AG10803 (cell line): ENCODE measurements around the gene MICU1.

ENCODE experiments used
- DNase-seq: peaks from one replicate; pipeline ENCODE4 v3.0.0; 2010; ENCODE audit warnings: low read depth
- H3K4me3 ChIP-seq: 2 replicates; pipeline ENCODE4 v1.5.1; 2011; ENCODE audit warnings: mild to moderate bottlenecking, low read length, control low read depth
- CTCF ChIP-seq: conservative IDR thresholded peaks from 2 replicates; pipeline ENCODE4 v1.5.1; 2011; ENCODE audit warnings: mild to moderate bottlenecking, low read length, control low read depth, inconsistent platforms

The MICU1 gene

GRCh38 chr10:72540193-72540807 is 85.6 kb downstream of the MICU1 start:
- TF ChIP-seq CTCF = no peak
- no peak for DNase-seq
- no peak overlapping the region for H3K4me3 ChIP-seq

- TF ChIP-seq CTCF = no peak
- DNase-seq = no peak
- H3K4me3 ChIP-seq = no peak overlapping the region
These were observed 86.7 kb downstream of the MICU1 start for GRCh38 chr10:72539137-72539536.

- DNase-seq = peak; percentile 9
- no peak overlapping the region for H3K4me3 ChIP-seq
- no peak for TF ChIP-seq CTCF
These were observed 100.2 kb downstream of the MICU1 start for GRCh38 chr10:72525689-72526088.

GRCh38 chr10:72525277-72525676 is 100.6 kb downstream of the MICU1 start:
- TF ChIP-seq CTCF = no peak
- no peak overlapping the region for H3K4me3 ChIP-seq
- DNase-seq = peak; percentile 45

- TF ChIP-seq CTCF = no peak
- H3K4me3 ChIP-seq = no peak overlapping the region
- no peak for DNase-seq
These were observed 101.4 kb downstream of the MICU1 start for GRCh38 chr10:72524489-72524888.

- no peak overlapping the region for H3K4me3 ChIP-seq
- no peak for DNase-seq
- no peak for TF ChIP-seq CTCF
These were observed 101.9 kb downstream of the MICU1 start for GRCh38 chr10:72523932-72524396.

GRCh38 chr10:72523062-72523461 is 102.8 kb downstream of the MICU1 start:
- DNase-seq = no peak
- no peak overlapping the region for H3K4me3 ChIP-seq
- no peak for TF ChIP-seq CTCF
